Measurements from ENCODE around the gene NCAM1. TPM values are rescaled to one million over a fixed set of nuclear protein-coding genes. Genes with fewer than 3 reads are reported as not detected.

NCAM1 gene
- total RNA-seq, 1 donor = 9.6 TPM

DNA sequence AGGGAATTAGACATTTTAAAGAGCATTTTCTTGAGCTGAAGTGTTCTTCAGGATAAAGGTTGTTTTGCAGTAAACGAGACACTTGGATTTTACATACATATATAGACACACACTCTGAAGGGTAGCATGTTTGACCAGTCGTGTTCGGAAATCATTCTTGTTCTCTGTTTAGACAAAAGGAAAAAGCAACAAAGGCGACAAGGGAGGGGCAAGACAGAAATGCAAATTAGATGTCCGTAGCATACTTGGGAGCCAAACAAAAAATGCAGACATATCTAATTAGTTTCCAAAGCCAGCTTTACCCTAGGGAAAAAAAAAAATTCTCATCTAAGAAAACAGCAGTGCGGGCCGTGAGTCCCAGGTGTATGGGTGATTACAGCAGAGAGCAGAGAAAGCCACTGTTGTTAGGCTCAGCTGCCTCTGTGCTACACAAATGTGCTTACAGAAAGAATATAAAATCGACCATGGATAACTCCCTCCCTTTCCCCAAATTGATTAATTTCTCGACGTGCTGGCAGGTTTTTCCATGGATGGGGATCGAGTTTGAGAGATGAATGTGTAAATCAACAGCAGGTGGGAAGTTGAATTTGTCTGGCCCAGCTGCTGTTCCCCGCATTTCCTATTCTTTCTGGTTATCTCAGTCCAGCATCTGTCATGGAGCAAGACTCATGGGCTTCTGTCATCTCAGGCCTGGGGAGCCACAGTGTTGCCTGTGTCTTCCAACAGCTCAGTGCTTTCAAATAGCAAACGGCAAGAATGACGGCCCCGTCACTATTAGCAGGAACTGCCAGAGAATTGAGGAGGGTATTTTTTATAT, 176.7 kb downstream of the NCAM1 start:
- H3K27me3 ChIP-seq (ENCODE audit: insufficient read depth, low read length) = peaks cover 3% of the 10 kb centered on the region
- no peaks in the 10 kb centered on the region for H3K4me1 ChIP-seq (ENCODE audit: insufficient read depth, low read length)

GRCh38 chr11:113138731-113139130, 177.5 kb downstream of the NCAM1 start:
- Histone ChIP-seq H3K4me1 (ENCODE audit: insufficient read depth, low read length) (no peaks in the 10 kb centered on the region), H3K9me3 (ENCODE audit: low read depth, low read length) (no peaks in the 10 kb centered on the region), H3K4me3 (ENCODE audit: low read length) (no peak overlapping the region), H3K27me3 (ENCODE audit: insufficient read depth, low read length) (peaks cover 3% of the 10 kb centered on the region)

More for the DNA sequence above, 176.7 kb downstream of the NCAM1 start:
- H3K4me3 ChIP-seq (ENCODE audit: low read length) = no peak overlapping the region
- H3K9me3 ChIP-seq (ENCODE audit: low read depth, low read length) = no peaks in the 10 kb centered on the region

DNA sequence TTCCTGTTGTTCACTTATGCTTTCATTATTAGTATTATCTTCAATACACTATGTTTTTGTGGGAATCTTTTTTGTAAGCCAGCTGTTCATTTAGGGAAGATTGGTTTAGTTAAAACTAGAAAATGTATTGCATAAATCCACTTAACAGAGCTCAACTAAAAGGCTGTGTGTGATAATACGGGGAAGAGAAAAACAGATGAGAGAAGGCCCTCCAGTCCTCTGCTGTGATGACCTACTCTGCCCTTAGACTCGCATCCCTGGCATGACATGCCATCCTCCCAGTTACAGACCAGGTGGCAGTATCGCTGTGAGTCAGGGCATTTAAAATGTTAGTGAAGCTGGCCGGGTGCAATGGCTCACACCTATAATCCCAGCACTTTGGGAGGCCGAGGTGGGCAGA, 179.8 kb downstream of the NCAM1 start:
- Histone ChIP-seq H3K4me3 (ENCODE audit: low read length) (no peak overlapping the region), H3K9me3 (ENCODE audit: low read depth, low read length) (no peaks in the 10 kb centered on the region), H3K27me3 (ENCODE audit: insufficient read depth, low read length) (peaks cover 3% of the 10 kb centered on the region), H3K4me1 (ENCODE audit: insufficient read depth, low read length) (no peaks in the 10 kb centered on the region)

- H3K4me3 ChIP-seq (ENCODE audit: low read length) = no peak overlapping the region
- no peaks in the 10 kb centered on the region for H3K4me1 ChIP-seq (ENCODE audit: insufficient read depth, low read length)
- peaks cover 3% of the 10 kb centered on the region for H3K27me3 ChIP-seq (ENCODE audit: insufficient read depth, low read length)
- no peaks in the 10 kb centered on the region for H3K9me3 ChIP-seq (ENCODE audit: low read depth, low read length)
Measured at GRCh38 chr11:113142508-113142907, 181.3 kb downstream of the NCAM1 start.

GRCh38 chr11:113147249-113147648, 186.0 kb downstream of the NCAM1 start:
- Histone ChIP-seq H3K9me3 (ENCODE audit: low read depth, low read length) (no peaks in the 10 kb centered on the region), H3K4me1 (ENCODE audit: insufficient read depth, low read length) (no peaks in the 10 kb centered on the region)

GRCh38 chr11:113148076-113148475, 186.9 kb downstream of the NCAM1 start:
- H3K9me3 ChIP-seq (ENCODE audit: low read depth, low read length) = no peaks in the 10 kb centered on the region
- H3K4me3 ChIP-seq (ENCODE audit: low read length) = no peak overlapping the region
- no peaks in the 10 kb centered on the region for H3K4me1 ChIP-seq (ENCODE audit: insufficient read depth, low read length)

More at GRCh38 chr11:113147249-113147648, 186.0 kb downstream of the NCAM1 start:
- no peak overlapping the region for H3K4me3 ChIP-seq (ENCODE audit: low read length)
- H3K27me3 ChIP-seq (ENCODE audit: insufficient read depth, low read length) = no peaks in the 10 kb centered on the region

DNA sequence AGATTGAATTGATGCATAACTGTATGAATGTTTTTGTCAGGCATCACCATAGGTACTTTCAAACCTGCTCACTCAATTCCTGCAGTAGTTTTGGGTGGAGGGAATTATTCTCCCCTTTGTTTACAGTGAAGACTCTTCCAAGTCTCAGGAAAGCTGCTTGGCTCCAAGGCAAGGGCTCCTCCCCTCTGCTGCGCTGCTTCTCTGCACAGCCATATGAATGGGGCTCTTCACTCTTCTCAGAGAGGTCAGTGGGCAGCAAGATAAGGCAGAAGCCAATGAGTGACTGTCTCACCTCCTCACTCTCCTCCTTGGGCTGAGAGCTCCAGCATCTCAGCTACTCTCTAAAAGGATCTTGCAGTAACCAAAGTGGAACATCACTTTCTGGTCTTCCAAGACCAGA, 187.4 kb downstream of the NCAM1 start:
- Histone ChIP-seq H3K9me3 (ENCODE audit: low read depth, low read length) (no peaks in the 10 kb centered on the region), H3K4me1 (ENCODE audit: insufficient read depth, low read length) (no peaks in the 10 kb centered on the region), H3K27me3 (ENCODE audit: insufficient read depth, low read length) (no peaks in the 10 kb centered on the region), H3K4me3 (ENCODE audit: low read length) (no peak overlapping the region)

More at GRCh38 chr11:113148076-113148475, 186.9 kb downstream of the NCAM1 start:
- no peaks in the 10 kb centered on the region for H3K27me3 ChIP-seq (ENCODE audit: insufficient read depth, low read length)

GRCh38 chr11:113151521-113151920, 190.3 kb downstream of the NCAM1 start:
- H3K4me3 ChIP-seq (ENCODE audit: low read length) = no peak overlapping the region
- H3K9me3 ChIP-seq (ENCODE audit: low read depth, low read length) = no peaks in the 10 kb centered on the region
- no peaks in the 10 kb centered on the region for H3K4me1 ChIP-seq (ENCODE audit: insufficient read depth, low read length)
- no peaks in the 10 kb centered on the region for H3K27me3 ChIP-seq (ENCODE audit: insufficient read depth, low read length)

GRCh38 chr11:113152500-113152899, 191.3 kb downstream of the NCAM1 start:
- Histone ChIP-seq H3K27me3 (ENCODE audit: insufficient read depth, low read length) (no peaks in the 10 kb centered on the region), H3K4me3 (ENCODE audit: low read length) (no peak overlapping the region), H3K4me1 (ENCODE audit: insufficient read depth, low read length) (no peaks in the 10 kb centered on the region), H3K9me3 (ENCODE audit: low read depth, low read length) (no peaks in the 10 kb centered on the region)

DNA sequence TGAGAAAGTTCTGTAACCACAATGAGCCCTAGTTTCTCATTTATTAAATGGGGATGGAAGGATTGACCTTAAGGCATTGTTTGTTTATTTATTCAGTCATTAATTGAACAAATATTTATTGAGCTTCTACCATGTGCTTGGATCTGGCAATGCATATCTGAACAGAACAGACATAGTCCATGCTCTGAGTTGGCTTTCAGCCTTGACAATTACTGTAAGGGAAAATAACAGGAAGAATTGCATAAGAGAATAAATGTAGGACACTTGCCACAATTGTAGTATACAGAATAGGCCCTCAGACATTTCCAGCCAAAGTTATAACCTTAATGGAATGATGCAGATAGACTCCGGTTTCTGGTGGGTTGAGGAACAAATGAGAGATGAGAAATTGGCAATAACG, 192.6 kb downstream of the NCAM1 start:
- Histone ChIP-seq H3K4me3 (ENCODE audit: low read length) (no peak overlapping the region), H3K27me3 (ENCODE audit: insufficient read depth, low read length) (no peaks in the 10 kb centered on the region), H3K4me1 (ENCODE audit: insufficient read depth, low read length) (no peaks in the 10 kb centered on the region), H3K9me3 (ENCODE audit: low read depth, low read length) (no peaks in the 10 kb centered on the region)

- no peak overlapping the region for H3K4me3 ChIP-seq (ENCODE audit: low read length)
- H3K9me3 ChIP-seq (ENCODE audit: low read depth, low read length) = no peaks in the 10 kb centered on the region
- H3K27me3 ChIP-seq (ENCODE audit: insufficient read depth, low read length) = no peaks in the 10 kb centered on the region
- H3K4me1 ChIP-seq (ENCODE audit: insufficient read depth, low read length) = no peaks in the 10 kb centered on the region
Measured at GRCh38 chr11:113159988-113160807, 199.0 kb downstream of the NCAM1 start.

GRCh38 chr11:113160808-113161124, 199.5 kb downstream of the NCAM1 start:
- no peaks in the 10 kb centered on the region for H3K27me3 ChIP-seq (ENCODE audit: insufficient read depth, low read length)
- no peaks in the 10 kb centered on the region for H3K9me3 ChIP-seq (ENCODE audit: low read depth, low read length)
- no peaks in the 10 kb centered on the region for H3K4me1 ChIP-seq (ENCODE audit: insufficient read depth, low read length)
- H3K4me3 ChIP-seq (ENCODE audit: low read length) = no peak overlapping the region

DNA sequence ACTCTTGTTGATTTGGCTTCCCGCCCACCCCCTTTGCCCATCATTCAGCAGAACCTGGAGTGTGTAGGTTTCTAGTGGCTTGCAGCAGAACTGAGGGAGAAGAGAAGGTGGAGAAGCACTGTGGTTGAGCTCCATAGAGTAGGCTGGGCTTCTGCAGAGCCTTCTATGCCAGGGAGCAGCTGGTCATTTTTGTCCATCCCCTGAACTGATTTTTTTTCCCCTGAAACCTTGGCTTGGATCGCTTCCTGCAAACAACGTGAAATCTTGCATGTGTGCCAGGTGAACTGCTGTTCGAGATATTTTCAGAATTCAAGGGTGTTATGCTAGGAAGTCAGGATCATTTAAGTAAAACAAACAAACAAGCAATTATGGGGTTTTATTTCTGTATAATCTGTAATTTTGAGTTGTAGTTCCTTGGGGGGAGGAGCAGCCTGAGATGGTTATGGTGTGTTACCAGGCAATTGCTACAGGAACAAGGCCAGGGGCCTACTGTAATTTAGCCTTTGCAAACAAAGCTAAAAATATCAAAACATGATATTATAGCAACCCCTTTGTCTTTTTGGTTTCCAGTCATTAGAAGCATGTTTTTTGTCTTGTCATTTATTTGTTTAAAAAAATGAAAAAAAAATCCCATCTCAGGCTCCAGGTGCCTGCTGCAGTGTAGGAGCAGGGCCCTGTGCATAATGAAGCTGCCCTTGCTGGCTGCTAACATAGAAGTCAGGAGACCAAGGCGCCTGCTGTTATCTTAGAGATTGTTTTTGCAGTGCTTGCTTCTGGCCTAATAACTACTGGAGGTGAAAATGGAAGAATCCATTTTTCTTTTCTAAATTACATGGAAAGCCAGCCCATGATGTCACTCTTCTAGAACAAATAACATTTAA, 200.7 kb downstream of the NCAM1 start:
- Histone ChIP-seq H3K9me3 (ENCODE audit: low read depth, low read length) (no peaks in the 10 kb centered on the region), H3K27me3 (ENCODE audit: insufficient read depth, low read length) (no peaks in the 10 kb centered on the region), H3K4me1 (ENCODE audit: insufficient read depth, low read length) (no peaks in the 10 kb centered on the region), H3K4me3 (ENCODE audit: low read length) (no peak overlapping the region)

GRCh38 chr11:113162592-113162962, 201.4 kb downstream of the NCAM1 start:
- no peaks in the 10 kb centered on the region for H3K4me1 ChIP-seq (ENCODE audit: insufficient read depth, low read length)
- no peak overlapping the region for H3K4me3 ChIP-seq (ENCODE audit: low read length)
- no peaks in the 10 kb centered on the region for H3K9me3 ChIP-seq (ENCODE audit: low read depth, low read length)
- H3K27me3 ChIP-seq (ENCODE audit: insufficient read depth, low read length) = no peaks in the 10 kb centered on the region
